SH-SY5Y (cell line): ENCODE measurements around the gene PTPMT1.

Experiments used
- GATA2 ChIP-seq: IDR thresholded peaks from 2 replicates; pipeline ENCODE4 v1.6.1; 2011; ENCODE audit warnings: mild to moderate bottlenecking, low read depth, low read length
- GATA3 ChIP-seq: IDR thresholded peaks from 2 replicates; pipeline ENCODE4 v1.6.1; 2011; ENCODE audit warnings: low read depth, mild to moderate bottlenecking, low read length, moderate library complexity

GRCh38 chr11:47571895-47572294 lies 6.5 kb downstream of the PTPMT1 start:
- TF ChIP-seq GATA2 (no peak), GATA3 (no peak)
